HepG2 (cell line): Measurements from ENCODE around the gene PUS3. TPM values are rescaled to one million over a fixed set of nuclear protein-coding genes. Genes with fewer than 3 reads are reported as not detected.

Experiments used
- ATAC-seq: fragments of 200-7000 bp; cut with Tn5 transposase; 3 replicates; pipeline ENCODE4 v1.9.1; 2020; ENCODE audit warnings: mild to moderate bottlenecking, moderate library complexity
- BruUV-seq: library from RNA; stranded (reverse); fragments of 400-500 nt; replicated peaks from 2 replicates; lab custom pipeline; 2021; lab: Mats Ljungman, UMichigan
- CTCF ChIA-PET: fragments of 300-600 bp; formaldehyde crosslinking; extraction: SDS; loops from one replicate; lab custom pipeline; 2021; ENCODE audit warnings: low total read pairs, inconsistent platforms, low intra/inter-chr PET ratio; lab: Yijun Ruan, JAX
- POLR2A ChIA-PET: fragments of 350-600 bp; sonication (Branson Sonifier 250); formaldehyde crosslinking; loops from one replicate; lab custom pipeline; 2020; ENCODE audit warnings: antibody characterized with exemption, inconsistent platforms; lab: Yijun Ruan, JAX
- DNase-seq: peaks from one replicate; pipeline ENCODE4 v3.0.0-alpha.2; 2015; ENCODE audit warnings: low spot score
- FAIRE-seq: peaks from 3 replicates; lab custom pipeline; 2011; peaks lifted over from hg19 to GRCh38; lab: Jason Lieb, UNC
- H2AFZ ChIP-seq: one replicate; pipeline ENCODE4 v1.6.1; 2011; ENCODE audit warnings: low read length, inconsistent platforms
- H3K27ac ChIP-seq: fragments of 300-600 bp; 3 replicates; pipeline ENCODE4 v1.8.0; 2011; ENCODE audit warnings: mixed run types, mild to moderate bottlenecking, mixed read lengths, low read length, inconsistent platforms; ENCODE audit not compliant: insufficient read depth; ENCODE audit errors: extremely low read length
- H3K27me3 ChIP-seq, 2 experiments: fragments of 200-600 bp in 1 of 2; 2 replicates in 1 of 2; 3 replicates in 1 of 2; pipeline versions ENCODE4 v1.6.0 to v1.8.0; 2011; ENCODE audit warnings: low read length in 2 of 2, mild to moderate bottlenecking in 2 of 2, moderate library complexity in 2 of 2, inconsistent platforms in 1 of 2; ENCODE audit not compliant: insufficient read depth in 2 of 2, control insufficient read depth in 1 of 2
- H3K36me3 ChIP-seq, 2 experiments: fragments of 200-600 bp in 1 of 2; replicated peaks in 1 of 2; 2 replicates in 1 of 2; 3 replicates in 1 of 2; pipeline versions ENCODE4 v1.5.1 to v1.8.0; 2011; ENCODE audit warnings: low read length in 2 of 2, inconsistent platforms in 1 of 2; ENCODE audit not compliant: insufficient read depth in 2 of 2, control insufficient read depth in 1 of 2
- H3K4me1 ChIP-seq: 2 replicates; pipeline ENCODE4 v1.5.1; 2012; ENCODE audit warnings: low read length, inconsistent platforms; ENCODE audit not compliant: insufficient read depth
- H3K4me2 ChIP-seq: 2 replicates; pipeline ENCODE4 v1.6.0; 2011; ENCODE audit warnings: low read depth, low read length, inconsistent platforms
- H3K4me3 ChIP-seq, 3 experiments: fragments of 200-600 bp in 1 of 3; sonication (generic), shearing (Covaris generic) in 1 of 3; replicated peaks in 1 of 3; 2 replicates each; pipeline ENCODE4 v1.5.1; 2011 to 2016; ENCODE audit warnings: low read length in 3 of 3, inconsistent platforms in 2 of 3, low read depth in 2 of 3, mild to moderate bottlenecking in 2 of 3, control low read depth in 1 of 3, mixed read lengths in 1 of 3; ENCODE audit not compliant: insufficient read depth in 1 of 3
- H3K79me2 ChIP-seq: one replicate; pipeline ENCODE4 v1.6.1; 2011; ENCODE audit warnings: low read length, inconsistent platforms; ENCODE audit not compliant: insufficient read depth
- H3K9ac ChIP-seq: 2 replicates; pipeline ENCODE4 v1.6.0; 2011; ENCODE audit warnings: mild to moderate bottlenecking, low read depth, low read length, inconsistent platforms; ENCODE audit not compliant: insufficient read depth
- H3K9me3 ChIP-seq: 2 replicates; pipeline ENCODE4 v1.5.1; 2012; ENCODE audit warnings: mild to moderate bottlenecking, low read length
- H4K20me1 ChIP-seq: 2 replicates; pipeline ENCODE4 v1.6.0; 2011; ENCODE audit warnings: inconsistent platforms, mild to moderate bottlenecking, low read length, moderate library complexity; ENCODE audit not compliant: insufficient read depth
- MYNN ChIP-seq: sonication (generic); formaldehyde crosslinking; IDR thresholded peaks from 2 replicates; pipeline ENCODE4 v1.4.0; 2020; ENCODE audit warnings: mild to moderate bottlenecking, low read depth, missing genetic modification reagents
- WGBS: methylation state at CpG from one replicate; pipeline ENCODE4 v1.1.6; 2017; ENCODE audit warnings: low lambda C conversion rate; 5-methylcytosine and 5-hydroxymethylcytosine counted together
- in situ Hi-C: cut with HindIII; loops from 2 replicates; pipeline ENCODE4 v1.10.0; 2017; ENCODE audit warnings: low pct_unique_long_range_greater_than_20kb; ENCODE audit not compliant: extremely low pct_ligation_motif_present
- intact Hi-C: fragments of 100-400 bp; cut with micrococcal nuclease; formaldehyde crosslinking; loops from one replicate; pipeline ENCODE4 v1.10.0; 2022; ENCODE audit not compliant: unreplicated experiment
- polyA plus RNA-seq, 8 experiments: library from polyadenylated mRNA; depleted of rRNA in 3 of 8; stranded (reverse) in 7 of 8; unstranded in 1 of 8; fragments of >200 nt; fragmentation: Illumina TruSeq in 4 of 8; extraction: Trizol in 4 of 8; gene quantifications; 2 replicates each; pipeline versions ENCODE4 v1.2.1 to v1.2.3, GENCODE V29; 2011 to 2016; ENCODE audit warnings: low read depth in 4 of 8, missing spikeins in 1 of 8, mixed read lengths in 1 of 8; ENCODE audit not compliant: insufficient read depth in 1 of 8
- total RNA-seq, 5 experiments: library from RNA; depleted of rRNA; stranded (reverse); fragments of >200 nt; fragmentation: Illumina TruSeq; extraction: Trizol; gene quantifications; 2 replicates each; pipeline ENCODE4 v1.2.3, GENCODE V29; 2016; ENCODE audit warnings: low read depth in 1 of 5
- TF ChIP-seq, protein P1 (sequence below): IDR thresholded peaks from 2 replicates; pipeline ENCODE4 v1.6.1; 2016; ENCODE audit warnings: low read depth, missing genetic modification reagents, missing compliant biosample characterization
- TF ChIP-seq, protein P2 (sequence below): sonication (generic); formaldehyde crosslinking; IDR thresholded peaks from 2 replicates; pipeline ENCODE4 v1.4.0; 2020; ENCODE audit warnings: mild to moderate bottlenecking, missing genetic modification reagents, borderline replicate concordance
- TF ChIP-seq, protein P3 (sequence below): sonication (generic); formaldehyde crosslinking; IDR thresholded peaks from 2 replicates; pipeline ENCODE4 v1.4.0; 2020; ENCODE audit warnings: low read depth, mild to moderate bottlenecking, missing genetic modification reagents

PUS3 gene
- total and polyA plus RNA-seq, 2 of the 13 experiments (the other 11 are each of a cell fraction or from before 2014, with no cell fraction given): 6.0 to 18.2 TPM

DNA sequence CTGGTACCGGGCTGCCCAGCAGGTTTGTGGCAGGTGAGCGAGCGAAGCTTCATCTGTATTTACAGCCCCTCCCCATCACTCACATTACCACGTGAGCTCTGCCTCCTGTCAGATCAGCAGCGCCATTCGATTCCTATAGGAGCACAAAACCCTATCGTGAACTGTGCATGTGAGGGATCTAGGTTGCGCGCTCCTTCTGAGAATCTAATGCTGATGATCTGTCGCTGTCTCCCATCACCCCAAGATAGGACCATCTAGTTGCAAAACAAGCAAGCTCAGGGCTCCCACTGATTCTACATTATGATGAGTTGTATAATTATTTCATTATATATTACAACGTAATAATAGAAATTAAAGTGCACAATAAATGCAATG, 27.1 kb upstream of the PUS3 start:
- 73% methylated on average over 11 of the region's 11 CpGs for WGBS
- H4K20me1 ChIP-seq: no peaks in the 10 kb centered on the region
- H3K4me2 ChIP-seq: no peak overlapping the region
- no peak overlapping the region for H3K27ac ChIP-seq
- no peaks in the 10 kb centered on the region for H3K79me2 ChIP-seq
- peaks cover 32% of the 10 kb centered on the region for H3K4me1 ChIP-seq
- ChIA-PET CTCF (no interaction called here), POLR2A (no interaction called here)
- no peaks in the 10 kb centered on the region for H3K9me3 ChIP-seq
- DNase-seq: no peak
- intact Hi-C loops: no loop called here
- no peak overlapping the region for H2AFZ ChIP-seq
- ATAC-seq: no peak
- H3K9ac ChIP-seq: no peak overlapping the region
- H3K36me3 ChIP-seq: no peaks in the 10 kb centered on the region
- H3K27me3 ChIP-seq: 0 out of 5 replicates have a peak, but pooled peaks cover 0 to 8% of the 10 kb centered on the region in 2 experiments
- no TSS peak for BruUV-seq
- FAIRE-seq: no peak
- H3K4me3 ChIP-seq: no peak overlapping the region
- TF ChIP-seq, protein P1, sequence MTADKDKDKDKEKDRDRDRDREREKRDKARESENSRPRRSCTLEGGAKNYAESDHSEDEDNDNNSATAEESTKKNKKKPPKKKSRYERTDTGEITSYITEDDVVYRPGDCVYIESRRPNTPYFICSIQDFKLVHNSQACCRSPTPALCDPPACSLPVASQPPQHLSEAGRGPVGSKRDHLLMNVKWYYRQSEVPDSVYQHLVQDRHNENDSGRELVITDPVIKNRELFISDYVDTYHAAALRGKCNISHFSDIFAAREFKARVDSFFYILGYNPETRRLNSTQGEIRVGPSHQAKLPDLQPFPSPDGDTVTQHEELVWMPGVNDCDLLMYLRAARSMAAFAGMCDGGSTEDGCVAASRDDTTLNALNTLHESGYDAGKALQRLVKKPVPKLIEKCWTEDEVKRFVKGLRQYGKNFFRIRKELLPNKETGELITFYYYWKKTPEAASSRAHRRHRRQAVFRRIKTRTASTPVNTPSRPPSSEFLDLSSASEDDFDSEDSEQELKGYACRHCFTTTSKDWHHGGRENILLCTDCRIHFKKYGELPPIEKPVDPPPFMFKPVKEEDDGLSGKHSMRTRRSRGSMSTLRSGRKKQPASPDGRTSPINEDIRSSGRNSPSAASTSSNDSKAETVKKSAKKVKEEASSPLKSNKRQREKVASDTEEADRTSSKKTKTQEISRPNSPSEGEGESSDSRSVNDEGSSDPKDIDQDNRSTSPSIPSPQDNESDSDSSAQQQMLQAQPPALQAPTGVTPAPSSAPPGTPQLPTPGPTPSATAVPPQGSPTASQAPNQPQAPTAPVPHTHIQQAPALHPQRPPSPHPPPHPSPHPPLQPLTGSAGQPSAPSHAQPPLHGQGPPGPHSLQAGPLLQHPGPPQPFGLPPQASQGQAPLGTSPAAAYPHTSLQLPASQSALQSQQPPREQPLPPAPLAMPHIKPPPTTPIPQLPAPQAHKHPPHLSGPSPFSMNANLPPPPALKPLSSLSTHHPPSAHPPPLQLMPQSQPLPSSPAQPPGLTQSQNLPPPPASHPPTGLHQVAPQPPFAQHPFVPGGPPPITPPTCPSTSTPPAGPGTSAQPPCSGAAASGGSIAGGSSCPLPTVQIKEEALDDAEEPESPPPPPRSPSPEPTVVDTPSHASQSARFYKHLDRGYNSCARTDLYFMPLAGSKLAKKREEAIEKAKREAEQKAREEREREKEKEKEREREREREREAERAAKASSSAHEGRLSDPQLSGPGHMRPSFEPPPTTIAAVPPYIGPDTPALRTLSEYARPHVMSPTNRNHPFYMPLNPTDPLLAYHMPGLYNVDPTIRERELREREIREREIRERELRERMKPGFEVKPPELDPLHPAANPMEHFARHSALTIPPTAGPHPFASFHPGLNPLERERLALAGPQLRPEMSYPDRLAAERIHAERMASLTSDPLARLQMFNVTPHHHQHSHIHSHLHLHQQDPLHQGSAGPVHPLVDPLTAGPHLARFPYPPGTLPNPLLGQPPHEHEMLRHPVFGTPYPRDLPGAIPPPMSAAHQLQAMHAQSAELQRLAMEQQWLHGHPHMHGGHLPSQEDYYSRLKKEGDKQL (CRISPR knock-in tag): no peak
- in situ Hi-C loops: no loop called here

DNA sequence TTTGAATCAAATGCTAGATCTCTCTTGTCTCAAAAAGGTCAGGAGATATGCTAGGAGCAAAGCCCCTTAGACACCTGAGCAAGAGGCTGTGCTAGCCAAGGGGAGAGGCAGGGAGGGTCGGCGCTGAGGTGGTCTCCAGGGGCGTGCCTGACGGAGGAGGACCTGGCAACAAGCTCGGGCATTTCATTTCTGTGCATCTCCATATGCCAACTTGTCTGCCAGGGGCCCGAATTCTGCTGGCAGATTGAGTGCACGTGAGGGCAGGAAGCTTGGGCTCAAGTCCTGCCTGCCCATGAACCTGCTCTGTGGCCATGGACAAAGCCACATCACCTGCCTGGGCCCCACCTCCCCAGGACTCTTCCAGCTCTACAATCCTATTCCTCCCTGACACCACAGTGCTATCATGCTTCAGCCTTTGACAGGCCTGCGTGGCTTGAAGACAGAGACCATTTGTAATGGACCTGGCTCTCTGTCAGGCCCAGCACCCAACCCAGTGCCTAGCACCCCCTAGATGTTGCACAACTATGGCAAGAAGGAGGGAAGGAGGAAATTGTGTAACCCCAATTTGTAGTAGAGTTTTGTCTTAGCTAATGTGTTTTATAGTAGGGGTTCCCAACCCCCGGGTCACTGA, 26.6 kb upstream of the PUS3 start:
- no TSS peak for BruUV-seq
- Histone ChIP-seq H3K4me1 (peaks cover 33% of the 10 kb centered on the region), H3K4me3 (no peak overlapping the region), H3K27me3 (0 out of 5 replicates have a peak, but pooled peaks cover 0 to 8% of the 10 kb centered on the region in 2 experiments), H3K79me2 (no peaks in the 10 kb centered on the region), H4K20me1 (no peaks in the 10 kb centered on the region), H3K36me3 (no peaks in the 10 kb centered on the region), H3K4me2 (no peak overlapping the region), H3K9me3 (no peaks in the 10 kb centered on the region), H2AFZ (no peak overlapping the region), H3K27ac (no peak overlapping the region), H3K9ac (no peak overlapping the region)
- FAIRE-seq: no peak
- DNase-seq: no peak
- WGBS: 25% methylated on average over 7 of the region's 9 CpGs
- ChIA-PET CTCF (no interaction called here), POLR2A (no interaction called here)
- no peak for ATAC-seq
- in situ Hi-C loops: no loop called here
- intact Hi-C loops: no loop called here
- no peak for TF ChIP-seq MYNN (CRISPR knock-in tag)
- TF ChIP-seq, protein P2, sequence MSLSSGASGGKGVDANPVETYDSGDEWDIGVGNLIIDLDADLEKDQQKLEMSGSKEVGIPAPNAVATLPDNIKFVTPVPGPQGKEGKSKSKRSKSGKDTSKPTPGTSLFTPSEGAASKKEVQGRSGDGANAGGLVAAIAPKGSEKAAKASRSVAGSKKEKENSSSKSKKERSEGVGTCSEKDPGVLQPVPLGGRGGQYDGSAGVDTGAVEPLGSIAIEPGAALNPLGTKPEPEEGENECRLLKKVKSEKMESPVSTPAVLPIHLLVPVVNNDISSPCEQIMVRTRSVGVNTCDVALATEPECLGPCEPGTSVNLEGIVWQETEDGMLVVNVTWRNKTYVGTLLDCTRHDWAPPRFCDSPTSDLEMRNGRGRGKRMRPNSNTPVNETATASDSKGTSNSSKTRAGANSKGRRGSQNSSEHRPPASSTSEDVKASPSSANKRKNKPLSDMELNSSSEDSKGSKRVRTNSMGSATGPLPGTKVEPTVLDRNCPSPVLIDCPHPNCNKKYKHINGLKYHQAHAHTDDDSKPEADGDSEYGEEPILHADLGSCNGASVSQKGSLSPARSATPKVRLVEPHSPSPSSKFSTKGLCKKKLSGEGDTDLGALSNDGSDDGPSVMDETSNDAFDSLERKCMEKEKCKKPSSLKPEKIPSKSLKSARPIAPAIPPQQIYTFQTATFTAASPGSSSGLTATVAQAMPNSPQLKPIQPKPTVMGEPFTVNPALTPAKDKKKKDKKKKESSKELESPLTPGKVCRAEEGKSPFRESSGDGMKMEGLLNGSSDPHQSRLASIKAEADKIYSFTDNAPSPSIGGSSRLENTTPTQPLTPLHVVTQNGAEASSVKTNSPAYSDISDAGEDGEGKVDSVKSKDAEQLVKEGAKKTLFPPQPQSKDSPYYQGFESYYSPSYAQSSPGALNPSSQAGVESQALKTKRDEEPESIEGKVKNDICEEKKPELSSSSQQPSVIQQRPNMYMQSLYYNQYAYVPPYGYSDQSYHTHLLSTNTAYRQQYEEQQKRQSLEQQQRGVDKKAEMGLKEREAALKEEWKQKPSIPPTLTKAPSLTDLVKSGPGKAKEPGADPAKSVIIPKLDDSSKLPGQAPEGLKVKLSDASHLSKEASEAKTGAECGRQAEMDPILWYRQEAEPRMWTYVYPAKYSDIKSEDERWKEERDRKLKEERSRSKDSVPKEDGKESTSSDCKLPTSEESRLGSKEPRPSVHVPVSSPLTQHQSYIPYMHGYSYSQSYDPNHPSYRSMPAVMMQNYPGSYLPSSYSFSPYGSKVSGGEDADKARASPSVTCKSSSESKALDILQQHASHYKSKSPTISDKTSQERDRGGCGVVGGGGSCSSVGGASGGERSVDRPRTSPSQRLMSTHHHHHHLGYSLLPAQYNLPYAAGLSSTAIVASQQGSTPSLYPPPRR (CRISPR knock-in tag): no peak
- TF ChIP-seq, protein P3, sequence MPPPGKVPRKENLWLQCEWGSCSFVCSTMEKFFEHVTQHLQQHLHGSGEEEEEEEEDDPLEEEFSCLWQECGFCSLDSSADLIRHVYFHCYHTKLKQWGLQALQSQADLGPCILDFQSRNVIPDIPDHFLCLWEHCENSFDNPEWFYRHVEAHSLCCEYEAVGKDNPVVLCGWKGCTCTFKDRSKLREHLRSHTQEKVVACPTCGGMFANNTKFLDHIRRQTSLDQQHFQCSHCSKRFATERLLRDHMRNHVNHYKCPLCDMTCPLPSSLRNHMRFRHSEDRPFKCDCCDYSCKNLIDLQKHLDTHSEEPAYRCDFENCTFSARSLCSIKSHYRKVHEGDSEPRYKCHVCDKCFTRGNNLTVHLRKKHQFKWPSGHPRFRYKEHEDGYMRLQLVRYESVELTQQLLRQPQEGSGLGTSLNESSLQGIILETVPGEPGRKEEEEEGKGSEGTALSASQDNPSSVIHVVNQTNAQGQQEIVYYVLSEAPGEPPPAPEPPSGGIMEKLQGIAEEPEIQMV: no peak
